AG04449 (cell line): ENCODE data around the gene NCLN.
"Not testable (repeated sequence)": the region's sequence is repeated elsewhere in the genome, so short reads cannot be mapped to it uniquely, and the experiment has no call there.

ENCODE experiments used
- CTCF ChIA-PET: fragments of 350-600 bp; formaldehyde crosslinking; extraction: SDS; loops from one replicate; lab custom pipeline; 2021; ENCODE audit warnings: antibody characterized with exemption; lab: Yijun Ruan, JAX
- POLR2A ChIA-PET: fragments of 400-600, 350-600 bp; formaldehyde crosslinking; extraction: SDS; loops from one replicate; lab custom pipeline; 2020; ENCODE audit warnings: antibody characterized with exemption, inconsistent platforms; lab: Yijun Ruan, JAX
- DNase-seq: peaks from one replicate; pipeline ENCODE4 v3.0.0-alpha.2; 2010; ENCODE audit warnings: low read depth, low spot score
- H3K4me3 ChIP-seq: 2 replicates; pipeline ENCODE4 v1.5.1; 2011; ENCODE audit warnings: low read depth, mild to moderate bottlenecking, control low read depth, low read length
- TF ChIP-seq, protein P1 (sequence below): IDR thresholded peaks from one replicate; pipeline ENCODE4 v1.5.1; 2011; ENCODE audit warnings: mild to moderate bottlenecking, moderate library complexity, low read length, control low read depth, inconsistent platforms; ENCODE audit not compliant: insufficient read depth; ENCODE audit errors: missing control alignments

NCLN gene

DNA sequence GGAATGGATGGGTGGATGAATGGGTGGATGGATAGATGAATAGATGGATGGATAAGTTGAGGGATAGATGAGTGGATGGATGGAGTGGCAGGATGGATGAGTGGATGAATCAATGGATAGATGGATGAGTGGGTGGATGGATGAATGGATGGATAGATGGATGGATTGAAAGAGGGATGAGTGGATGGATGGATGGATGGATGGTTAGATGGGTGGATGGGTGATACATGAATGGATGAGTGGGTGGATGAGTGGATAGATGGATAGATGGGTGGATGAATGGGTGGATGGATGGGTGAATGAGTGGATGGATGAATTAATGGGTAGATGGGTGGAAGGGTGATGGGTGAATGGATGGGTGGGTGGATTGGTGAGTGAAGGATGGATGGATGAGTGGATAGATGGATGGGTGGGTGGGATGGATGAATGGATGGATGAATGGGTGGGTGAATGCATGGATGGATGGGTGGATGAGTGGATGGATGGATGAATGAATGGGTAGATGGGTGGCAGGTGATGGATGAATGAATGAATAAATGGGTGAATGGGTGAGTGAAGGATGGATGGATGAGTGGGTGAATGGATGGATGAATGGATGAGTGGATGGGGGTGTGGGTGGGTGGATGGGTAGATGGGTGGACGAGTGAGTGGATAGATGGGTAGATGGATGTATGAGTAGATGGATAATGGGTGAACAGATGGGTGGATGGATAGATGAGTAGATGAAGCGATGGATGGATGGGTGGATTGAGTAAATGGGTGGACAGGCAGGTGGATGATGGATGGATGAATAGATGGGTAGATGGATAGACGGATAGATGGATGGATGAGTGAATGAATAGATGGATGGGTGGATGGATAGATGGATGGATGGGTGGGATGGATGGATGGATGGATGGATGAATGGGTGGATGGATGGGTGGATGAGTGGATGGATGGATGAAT is 32.2 kb upstream of the NCLN start:
- ChIA-PET POLR2A (no interaction called here), CTCF (interaction anchor here (2.0 to 2.6 kb wide), 2 partner anchors 8 to 24 kb away, joined by 6 to 19 read pairs; no protein-coding TSS in a partner anchor)
- no peak overlapping the region for H3K4me3 ChIP-seq
- TF ChIP-seq, protein P1, sequence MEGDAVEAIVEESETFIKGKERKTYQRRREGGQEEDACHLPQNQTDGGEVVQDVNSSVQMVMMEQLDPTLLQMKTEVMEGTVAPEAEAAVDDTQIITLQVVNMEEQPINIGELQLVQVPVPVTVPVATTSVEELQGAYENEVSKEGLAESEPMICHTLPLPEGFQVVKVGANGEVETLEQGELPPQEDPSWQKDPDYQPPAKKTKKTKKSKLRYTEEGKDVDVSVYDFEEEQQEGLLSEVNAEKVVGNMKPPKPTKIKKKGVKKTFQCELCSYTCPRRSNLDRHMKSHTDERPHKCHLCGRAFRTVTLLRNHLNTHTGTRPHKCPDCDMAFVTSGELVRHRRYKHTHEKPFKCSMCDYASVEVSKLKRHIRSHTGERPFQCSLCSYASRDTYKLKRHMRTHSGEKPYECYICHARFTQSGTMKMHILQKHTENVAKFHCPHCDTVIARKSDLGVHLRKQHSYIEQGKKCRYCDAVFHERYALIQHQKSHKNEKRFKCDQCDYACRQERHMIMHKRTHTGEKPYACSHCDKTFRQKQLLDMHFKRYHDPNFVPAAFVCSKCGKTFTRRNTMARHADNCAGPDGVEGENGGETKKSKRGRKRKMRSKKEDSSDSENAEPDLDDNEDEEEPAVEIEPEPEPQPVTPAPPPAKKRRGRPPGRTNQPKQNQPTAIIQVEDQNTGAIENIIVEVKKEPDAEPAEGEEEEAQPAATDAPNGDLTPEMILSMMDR: no peak
- DNase-seq: no peak

DNA sequence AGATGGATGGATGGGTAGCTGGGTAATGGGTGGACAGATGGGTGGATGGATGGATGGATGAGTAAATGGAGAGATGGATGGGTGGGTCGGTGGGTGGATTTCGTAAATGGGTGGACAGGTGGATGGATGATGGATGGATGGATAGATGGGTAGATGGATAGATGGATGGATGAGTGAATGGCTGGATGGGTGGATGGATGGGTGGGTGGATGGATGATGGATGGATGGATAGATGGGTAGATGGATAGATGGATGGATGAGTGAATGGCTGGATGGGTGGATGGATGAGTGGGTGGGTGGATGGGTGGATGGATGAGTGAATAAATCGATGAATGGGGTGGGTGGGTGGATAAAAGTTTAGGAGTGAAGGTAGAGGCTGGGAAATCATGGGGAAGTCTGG is 31.3 kb upstream of the NCLN start:
- DNase-seq, POLR2A ChIA-PET, CTCF ChIA-PET, H3K4me3 ChIP-seq: not testable (repeated sequence)

DNA sequence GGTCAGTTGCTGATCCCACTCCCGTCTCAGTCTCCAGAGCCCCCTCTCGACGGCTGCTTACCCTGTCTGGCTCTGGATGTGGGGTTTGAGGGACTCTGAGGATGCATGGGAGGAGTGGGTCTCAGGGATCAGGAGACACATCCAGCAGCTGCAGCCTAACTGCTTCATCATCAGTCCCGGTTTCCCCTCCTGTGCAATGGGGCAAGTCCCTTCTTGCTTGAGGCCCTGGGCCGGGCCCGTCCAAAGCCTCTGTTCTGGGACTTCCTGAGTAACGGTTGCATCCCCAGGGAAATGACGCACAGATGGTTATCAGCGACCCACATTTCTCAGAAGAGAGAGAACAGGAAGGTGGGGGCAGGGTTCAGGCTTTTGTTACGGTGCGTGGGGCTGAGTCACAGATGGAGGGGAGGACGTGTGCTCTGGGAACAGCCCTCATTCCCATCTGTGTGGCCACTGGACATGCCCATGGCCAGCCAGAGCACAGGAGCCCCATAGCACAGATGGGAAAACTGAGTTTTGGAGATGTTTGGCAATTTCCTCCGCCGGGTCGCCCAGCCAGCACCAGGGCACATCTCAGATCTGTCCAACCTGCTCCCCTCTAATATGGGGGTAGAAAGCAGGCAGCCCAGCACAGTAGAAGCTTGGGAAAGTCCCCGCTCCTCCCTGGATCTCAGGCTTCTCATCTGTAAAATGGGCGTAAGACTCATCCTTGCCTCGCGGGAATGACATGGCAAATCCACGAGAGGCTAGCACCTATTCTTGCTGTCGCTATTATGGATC is 30.6 kb upstream of the NCLN start:
- DNase-seq: peak; percentile 97
- H3K4me3 ChIP-seq: no peak overlapping the region; the same call in 1 of the 2 replicates
- CTCF ChIA-PET: interaction anchor here (1.1 to 1.5 kb wide), 3 partner anchors 9 to 26 kb away, joined by 4 to 6 read pairs (median 5); no protein-coding TSS in a partner anchor

DNA sequence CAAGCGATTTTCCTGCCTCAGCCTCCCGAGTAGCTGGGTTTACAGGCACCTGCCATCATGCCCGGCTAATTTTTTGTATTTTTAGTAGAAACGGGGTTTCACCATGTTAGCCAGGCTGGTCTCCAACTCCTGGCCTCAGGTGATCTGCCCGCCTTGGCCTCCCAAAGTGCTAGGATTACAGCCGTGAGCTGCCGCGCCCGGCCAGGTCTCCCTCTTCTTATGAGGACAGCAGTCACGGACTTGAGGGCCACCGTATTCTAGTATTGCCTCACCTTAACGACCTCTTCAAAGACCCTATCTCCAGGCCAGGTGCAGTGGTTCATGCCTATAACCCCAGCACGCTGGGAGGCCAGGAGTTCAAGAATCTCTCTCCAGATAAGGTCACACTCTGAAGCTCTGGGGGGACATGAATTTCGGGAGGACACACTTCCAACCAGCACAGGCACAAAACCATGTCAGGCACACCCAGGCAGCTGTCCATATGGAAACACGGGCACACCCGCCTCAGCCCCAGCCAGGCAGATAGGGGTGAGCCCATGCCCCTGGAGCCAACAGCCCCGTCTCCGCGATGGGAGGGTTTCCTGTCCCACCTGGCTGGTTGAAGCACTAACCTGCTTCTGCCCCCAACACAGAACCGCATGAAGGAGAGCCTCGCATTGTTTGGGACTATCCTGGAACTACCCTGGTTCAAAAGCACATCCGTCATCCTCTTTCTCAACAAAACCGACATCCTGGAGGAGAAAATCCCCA is 28.5 kb upstream of the NCLN start:
- CTCF ChIA-PET: interaction anchor here (0.9 to 13.5 kb wide), 3 partner anchors 11 to 82 kb away, joined by 3 to 282 read pairs (median 4); no protein-coding TSS in a partner anchor
- H3K4me3 ChIP-seq: no peak overlapping the region
- POLR2A ChIA-PET: no interaction called here
- DNase-seq: no peak
- TF ChIP-seq, protein P1: no peak

More for the DNA sequence above, 30.6 kb upstream of the NCLN start:
- TF ChIP-seq, protein P1: no peak
- POLR2A ChIA-PET: no interaction called here

DNA sequence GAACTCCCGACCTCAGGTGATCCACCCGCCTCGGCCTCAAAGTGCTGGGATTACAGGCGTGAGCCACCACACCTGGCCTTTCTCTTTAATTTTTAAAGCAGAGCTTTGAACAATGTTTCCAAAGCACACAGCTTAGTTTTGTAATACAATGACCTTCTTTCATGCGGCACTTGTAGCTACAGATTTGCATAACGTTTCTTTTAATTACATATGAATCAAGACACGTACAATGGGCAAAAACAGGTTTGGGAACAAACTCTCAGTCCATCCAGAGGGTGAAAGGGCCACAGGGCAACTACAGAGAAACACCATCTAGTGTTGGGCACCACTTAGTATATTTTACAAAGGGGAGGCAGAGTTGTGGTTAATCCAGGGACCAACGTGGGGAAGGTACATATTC is 26.2 kb upstream of the NCLN start:
- no peak for DNase-seq
- TF ChIP-seq, protein P1: no peak
- no peak overlapping the region for H3K4me3 ChIP-seq
- ChIA-PET CTCF (interaction anchor here (0.7 to 13.5 kb wide), 9 partner anchors 13 to 205 kb away, joined by 3 to 282 read pairs (median 4); no protein-coding TSS in a partner anchor), POLR2A (no interaction called here)

DNA sequence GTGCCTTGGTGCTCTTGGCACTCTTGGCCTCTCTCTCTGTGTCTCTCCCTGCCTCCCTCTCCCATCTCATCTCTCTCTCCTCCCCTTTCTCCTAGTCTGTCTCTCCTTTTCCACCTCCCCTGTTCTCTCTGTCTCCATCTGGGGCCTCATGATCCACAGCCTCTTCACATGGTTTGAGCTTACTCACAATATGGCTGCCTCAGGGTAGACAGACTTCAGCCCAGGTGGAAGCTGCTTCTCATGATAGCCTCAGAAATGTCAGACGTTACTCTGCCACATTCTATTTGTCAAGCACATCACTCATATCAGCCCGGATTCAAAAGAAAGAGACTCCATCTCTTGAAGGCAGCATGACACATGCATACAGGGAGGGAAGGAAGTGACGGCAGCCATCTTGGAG is 25.5 kb upstream of the NCLN start:
- ChIA-PET POLR2A (no interaction called here), CTCF (interaction anchor here (1.0 to 13.5 kb wide), 9 partner anchors 14 to 206 kb away, joined by 3 to 282 read pairs (median 6); no protein-coding TSS in a partner anchor)
- TF ChIP-seq, protein P1: no peak
- DNase-seq: no peak
- no peak overlapping the region for H3K4me3 ChIP-seq
